NK-92 treated with Interleukin-12 subunit alpha and Interleukin-12 subunit beta, amount 100 ng/mL, for 24 hours (cell line): Measurements from ENCODE around the gene ZNF148.

ENCODE experiments used
- DNase-seq: peaks from one replicate; lab custom pipeline; 2025; lab: John Stamatoyannopoulos, UW

ZNF148 gene

DNA sequence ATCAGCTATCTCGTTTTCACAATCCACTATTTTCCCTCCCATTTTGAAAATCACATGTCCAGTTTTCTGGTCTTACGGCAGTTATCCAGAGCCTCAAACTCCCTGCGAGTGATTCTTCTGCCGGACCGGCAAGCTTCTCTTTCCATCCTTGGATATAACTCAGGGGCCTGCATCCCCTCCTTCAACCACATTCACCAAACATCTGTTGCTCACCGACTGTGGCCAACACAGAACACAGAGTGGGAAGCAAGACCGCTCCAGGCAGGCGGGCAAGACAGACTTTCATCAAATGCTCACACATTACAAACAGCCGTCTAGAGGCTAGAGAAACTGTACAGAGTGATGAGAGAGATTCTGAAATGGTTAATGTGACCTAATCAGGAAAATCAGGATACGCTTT lies 154.9 kb downstream of the ZNF148 start:
- DNase-seq = no peak

DNA sequence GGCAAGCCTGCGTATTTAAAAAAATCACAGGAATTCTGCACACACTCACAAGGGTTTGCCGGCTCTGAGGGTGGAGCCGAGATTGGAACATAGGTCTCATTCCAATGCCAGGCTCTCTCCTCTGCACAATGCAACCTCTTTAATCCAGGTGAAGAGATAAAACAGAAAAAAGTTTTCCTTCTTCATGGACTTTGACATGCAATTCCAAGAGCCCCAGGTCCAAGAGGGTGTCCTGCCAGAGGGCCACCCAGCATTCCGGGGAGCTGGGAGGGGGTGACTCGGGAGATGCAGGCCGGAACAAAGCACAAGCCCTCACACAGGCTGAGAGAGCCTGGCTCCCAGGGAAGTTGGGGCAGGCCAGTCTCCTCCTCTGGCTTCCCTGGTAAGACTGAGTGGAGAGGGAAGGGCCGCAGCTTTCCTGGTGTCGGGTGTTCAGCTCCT lies 155.8 kb downstream of the ZNF148 start:
- DNase-seq = no peak

DNA sequence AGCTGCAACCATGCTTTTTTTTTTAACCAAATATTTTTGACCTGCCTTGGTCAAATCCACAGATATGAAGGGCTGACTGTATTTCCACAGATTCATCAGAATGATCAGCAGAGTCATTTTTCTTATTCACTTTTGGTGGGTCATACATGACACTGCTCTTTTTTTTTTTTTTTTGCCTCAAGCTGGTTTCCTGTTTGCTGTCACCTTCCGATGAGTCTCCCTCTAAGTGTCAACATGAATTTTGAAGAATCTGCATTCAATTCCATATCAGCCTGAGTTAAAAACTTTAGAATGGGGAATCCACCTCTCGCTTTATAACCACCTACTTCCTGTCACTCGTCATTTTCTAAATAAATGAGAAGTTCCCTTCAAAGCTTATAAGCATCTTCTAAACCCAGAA lies 160.4 kb downstream of the ZNF148 start:
- no peak for DNase-seq

DNA sequence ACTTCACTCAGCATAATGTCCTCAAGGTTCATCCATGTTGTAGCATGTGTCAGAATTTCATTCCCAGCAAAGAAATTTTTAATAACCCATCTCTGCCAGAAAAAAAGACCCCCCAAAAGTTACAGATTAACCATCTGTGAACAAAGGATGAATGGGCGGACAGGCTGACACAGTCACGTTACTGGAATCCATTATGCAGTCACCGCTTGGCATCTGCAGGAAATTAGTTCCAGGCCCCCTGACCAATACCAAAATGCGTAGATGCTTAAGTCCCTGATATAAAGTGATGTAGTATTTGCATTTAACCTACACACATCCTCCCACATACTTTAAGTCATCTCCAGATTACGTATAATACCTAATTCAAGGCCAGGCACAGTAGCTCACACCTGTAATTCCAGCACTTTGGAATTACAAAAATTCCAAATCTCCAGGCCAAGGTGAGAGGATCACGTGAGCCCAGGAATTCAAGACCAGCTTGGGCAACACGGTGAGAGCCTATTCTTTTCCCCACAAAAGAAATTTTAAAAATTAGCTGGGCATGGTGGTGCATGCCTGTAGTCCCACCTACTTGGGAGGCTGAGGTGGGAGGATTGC lies 161.1 kb downstream of the ZNF148 start:
- DNase-seq = no peak

DNA sequence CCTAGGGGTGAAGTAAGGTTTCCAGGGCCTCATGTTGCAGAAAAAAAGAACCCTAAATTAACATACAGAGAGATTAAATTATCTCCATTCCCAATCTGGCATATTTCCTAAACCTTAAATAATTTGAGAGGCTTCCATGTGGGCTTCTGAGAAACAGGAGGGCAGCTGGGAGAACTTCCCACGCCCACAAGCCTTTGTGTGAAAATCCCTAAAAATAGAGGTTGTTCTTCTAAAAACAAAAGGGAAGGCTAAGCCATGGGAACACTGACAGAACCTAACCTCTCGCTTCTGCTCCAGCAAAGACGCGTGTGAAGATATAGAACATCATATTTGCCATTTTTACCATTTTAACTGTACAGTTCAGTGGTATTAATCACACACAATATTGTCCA lies 161.8 kb downstream of the ZNF148 start:
- DNase-seq = no peak

DNA sequence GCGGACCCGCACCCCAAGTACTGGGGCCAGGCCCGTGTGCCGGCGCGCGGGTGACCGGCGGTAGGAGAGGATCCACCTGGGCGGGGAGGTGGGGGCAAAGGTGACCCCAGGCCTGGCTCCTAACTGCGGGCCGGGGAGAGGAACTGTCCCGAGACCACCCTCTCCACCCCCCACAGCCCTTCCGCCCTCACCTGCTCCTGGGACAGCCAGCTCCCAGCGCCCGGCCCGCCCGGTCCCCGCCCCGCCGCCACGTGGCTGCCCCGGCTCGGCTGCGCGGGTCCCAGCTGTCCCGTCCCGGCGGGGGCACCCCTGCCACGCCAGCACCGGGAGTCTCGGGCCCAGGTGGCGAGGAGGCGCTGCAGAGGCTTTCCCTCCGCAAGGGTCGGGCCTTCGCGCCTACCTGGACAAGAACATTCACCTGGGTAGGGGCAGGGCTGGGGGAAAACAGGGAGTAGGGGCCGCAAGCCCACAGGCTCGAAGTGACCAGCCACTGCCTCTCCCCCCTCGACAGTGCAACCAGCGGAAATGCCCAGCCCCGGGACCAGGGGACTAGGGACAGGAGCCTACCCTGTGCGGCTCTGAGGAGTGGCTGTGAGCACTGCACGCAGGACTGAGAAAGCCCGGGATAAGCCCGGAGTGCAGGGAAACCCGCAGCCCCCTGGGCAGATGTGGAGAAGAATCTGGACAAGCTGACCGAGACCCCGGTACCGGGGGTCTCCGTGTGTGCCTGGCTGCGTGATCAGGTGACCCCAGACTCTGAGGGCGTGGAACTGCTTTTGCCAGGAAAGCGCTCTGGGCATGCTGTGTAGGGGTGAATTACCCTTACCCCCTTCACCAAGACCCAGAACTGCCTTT lies 162.4 kb downstream of the ZNF148 start, which contains the start of gene SLC12A8:
TSS of gene SLC12A8 (minus strand) at position 240 of the 855 bp plus-strand sequence. CDS start 1,399 bp downstream, outside the sequence.
- no peak for DNase-seq

DNA sequence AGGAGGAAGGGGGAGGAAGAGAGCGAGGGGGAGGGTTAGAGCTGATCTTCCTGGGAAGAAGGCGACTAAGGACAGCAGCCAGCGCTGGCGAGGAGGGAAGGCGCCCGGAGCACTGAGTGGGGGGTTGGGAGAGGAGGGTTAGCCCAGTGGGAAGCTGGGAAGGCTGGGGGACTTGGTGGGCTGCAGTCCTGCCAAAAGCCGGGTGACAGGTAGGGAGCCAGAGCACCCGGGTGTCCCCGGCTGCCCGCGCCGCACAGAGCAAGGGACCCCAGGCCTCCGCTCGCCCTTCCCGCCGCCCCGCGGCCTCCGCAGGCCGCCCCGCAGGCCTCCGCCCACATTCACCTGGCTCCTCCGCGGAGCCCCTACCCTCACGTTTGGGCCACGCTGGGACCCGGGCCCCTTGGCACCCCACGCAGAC lies 163.0 kb downstream of the ZNF148 start:
- DNase-seq = no peak

DNA sequence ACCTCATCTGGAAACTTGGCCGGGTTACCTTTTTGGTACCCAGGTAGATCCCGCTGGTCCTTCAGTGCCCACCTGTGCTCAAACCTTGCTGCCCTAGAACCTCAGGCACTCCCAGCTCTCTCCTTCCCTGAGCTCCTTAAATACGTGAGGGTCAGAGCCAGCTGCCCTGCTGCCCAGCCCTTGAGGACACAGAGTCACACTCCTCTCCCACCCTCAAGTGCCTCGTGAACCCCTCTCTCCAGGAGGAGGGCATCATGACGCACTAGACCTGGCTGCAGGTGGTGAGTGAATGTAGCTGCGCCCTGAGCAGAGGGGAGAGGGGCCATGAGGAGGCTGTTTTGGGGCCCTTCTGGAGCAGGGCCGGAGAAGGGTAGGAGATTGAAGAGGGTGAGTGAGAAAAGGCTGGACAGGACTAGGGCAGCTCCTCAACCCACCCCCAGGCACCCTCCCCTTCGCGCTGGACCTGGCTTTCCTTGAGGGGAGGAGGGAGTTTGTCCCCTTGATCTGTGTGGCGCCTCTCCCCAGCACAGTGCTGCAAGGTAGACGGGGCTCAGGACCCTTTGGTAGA lies 163.5 kb downstream of the ZNF148 start:
- DNase-seq = no peak

DNA sequence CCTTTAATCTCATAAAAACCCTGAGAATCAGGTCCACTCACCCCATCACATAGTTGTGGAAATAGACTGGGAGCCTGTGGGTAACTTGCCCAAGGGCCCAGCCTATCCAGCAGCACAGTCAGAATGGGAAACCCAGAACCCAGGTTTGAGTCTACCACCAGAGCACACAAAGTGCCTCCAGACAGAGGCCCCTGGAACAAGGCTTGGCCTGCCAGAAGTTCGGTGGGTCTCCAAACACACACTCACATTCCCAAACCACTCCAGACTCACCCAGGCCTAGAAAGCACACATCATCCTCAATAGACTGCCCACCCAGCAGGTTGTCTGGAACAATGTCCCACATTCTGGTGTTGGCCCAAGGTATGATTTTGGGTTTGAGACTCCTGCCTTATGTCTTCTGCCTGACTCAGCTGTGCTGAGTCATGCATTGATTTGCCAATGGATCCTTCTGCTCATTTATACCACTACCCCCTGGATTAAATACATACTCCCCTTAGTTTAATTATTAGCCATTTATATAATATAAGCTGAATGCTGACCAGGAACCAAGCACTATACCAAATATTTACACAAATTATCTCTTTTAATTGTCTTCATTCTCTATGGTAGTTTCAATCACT lies 167.1 kb downstream of the ZNF148 start:
- DNase-seq = no peak

DNA sequence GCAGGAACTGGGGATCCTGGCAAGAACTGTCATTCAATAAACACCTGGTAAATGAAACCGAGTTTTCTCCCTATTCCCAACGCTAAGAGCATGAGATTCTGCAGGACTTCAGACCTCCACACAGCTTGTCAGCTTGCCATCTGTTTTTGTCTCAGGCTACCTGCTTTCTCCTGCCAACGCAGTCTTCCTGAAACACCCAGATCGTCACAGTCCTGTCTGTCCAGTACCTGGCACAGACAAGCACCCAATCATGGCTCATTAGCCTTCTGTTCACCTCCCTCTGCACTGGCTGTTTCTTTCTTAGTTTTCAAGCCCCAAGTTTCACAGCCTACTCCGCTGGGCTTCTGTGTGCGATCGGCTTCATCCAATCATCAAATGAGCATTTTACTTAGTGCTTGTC lies 167.6 kb downstream of the ZNF148 start:
- no peak for DNase-seq

DNA sequence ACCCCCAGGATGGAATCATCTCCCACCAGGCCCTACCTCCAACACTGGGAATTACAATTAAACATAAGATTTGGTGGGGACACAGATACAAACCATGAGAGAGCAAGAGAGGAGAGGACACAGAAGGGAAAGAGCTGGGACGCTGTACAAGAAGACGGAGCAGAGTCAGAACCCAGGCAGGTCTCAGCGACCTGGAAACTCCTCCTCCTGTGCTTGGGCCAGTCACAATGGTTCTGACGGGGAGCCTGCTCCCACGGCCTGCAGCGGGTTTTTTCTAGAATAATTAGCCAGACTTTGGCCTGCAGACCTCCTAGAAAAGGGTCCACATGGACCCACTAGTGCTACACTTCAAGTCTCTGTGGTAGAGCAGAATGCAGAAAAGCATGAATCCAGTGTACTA lies 168.2 kb downstream of the ZNF148 start:
- no peak for DNase-seq

DNA sequence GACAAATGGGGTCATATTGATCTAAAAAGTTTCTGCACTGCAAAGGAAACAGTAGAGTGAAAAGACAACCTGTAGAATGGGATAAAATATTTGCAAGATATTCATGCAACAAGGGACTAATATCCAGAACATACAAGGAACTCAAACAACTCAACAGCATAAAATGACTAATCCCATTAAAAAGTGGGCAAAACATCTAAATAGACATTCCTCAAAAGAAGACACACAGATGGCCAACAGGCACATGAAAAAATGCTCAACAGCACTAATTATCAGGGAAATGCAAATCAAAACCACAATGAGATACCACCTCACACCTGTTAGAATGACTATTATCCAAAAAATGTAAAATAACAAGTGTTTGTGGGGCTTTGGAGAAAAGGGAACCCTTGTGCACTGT lies 171.4 kb downstream of the ZNF148 start:
- no peak for DNase-seq

DNA sequence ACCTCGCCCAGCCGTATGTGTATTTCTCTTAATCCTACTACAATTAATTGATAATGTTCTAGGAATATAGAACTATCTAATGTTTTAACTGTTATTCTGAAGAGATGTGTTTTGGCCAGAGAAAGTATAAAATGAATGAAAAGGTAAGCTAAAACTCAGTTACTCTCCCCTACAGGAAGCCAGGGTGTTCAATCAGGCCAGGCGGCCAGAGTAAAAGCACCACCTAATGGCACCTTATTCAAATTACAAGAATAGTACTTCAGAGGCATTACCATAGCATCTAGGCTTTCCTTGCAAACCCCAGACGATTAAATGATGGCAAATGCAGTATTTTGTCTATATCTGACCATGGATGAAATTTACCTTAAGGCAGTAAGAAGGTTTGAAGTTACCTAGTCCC lies 172.9 kb downstream of the ZNF148 start:
- DNase-seq = peak; percentile 18

DNA sequence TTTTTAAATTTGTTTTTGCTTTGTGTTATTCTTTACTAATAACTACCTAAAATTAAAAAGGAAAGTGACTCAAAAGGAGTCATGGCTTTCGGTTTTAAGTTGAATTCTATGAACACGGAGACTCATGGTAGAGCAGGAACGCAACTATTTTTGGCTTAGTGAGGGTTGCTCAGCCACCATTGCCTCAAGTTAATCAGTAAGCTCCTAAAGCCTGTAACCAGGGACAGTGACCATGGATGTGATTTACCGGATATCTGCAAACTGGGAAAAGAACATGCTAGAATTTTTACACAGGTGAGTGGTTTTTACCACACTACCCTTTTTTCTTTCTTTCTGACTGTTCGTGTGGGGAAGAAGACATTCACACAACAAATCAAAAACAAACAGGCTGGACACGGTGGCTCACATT lies 174.4 kb downstream of the ZNF148 start:
- no peak for DNase-seq

DNA sequence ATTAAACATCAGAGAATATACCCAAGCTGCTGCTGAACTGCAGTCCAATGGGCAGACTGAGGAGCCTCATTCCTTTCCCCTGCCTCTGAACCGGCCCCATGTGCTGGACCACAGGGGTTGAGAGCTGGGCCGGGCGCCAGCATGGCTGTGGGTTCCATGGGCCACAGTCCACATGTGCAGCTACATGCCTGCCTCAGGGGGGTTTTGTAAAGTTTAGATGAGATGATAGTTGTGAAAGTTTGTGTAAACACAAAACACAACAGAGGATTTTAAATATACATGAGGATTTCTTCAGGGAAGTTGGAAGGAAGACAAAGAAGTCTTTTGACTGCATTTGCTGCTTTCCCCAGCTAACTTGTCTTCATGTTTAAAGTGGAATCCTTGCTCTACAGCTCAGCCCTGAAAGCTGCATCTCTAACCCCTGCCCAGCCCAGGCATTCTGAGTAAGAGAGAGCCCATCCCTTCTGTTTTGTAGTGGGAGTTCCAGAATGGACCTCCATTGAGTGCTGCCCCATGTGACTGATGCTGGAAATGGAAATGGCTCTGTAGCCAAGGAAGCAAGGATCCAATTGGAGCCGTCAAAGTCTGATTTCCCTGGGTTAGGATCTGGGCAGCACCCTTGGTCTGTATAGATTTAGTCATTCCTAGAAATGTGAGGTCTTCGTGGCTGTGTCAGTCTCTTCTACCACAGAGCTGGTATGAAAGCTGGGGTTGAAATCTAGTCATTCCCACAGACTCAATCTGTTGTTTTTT lies 180.1 kb downstream of the ZNF148 start:
- DNase-seq = no peak

DNA sequence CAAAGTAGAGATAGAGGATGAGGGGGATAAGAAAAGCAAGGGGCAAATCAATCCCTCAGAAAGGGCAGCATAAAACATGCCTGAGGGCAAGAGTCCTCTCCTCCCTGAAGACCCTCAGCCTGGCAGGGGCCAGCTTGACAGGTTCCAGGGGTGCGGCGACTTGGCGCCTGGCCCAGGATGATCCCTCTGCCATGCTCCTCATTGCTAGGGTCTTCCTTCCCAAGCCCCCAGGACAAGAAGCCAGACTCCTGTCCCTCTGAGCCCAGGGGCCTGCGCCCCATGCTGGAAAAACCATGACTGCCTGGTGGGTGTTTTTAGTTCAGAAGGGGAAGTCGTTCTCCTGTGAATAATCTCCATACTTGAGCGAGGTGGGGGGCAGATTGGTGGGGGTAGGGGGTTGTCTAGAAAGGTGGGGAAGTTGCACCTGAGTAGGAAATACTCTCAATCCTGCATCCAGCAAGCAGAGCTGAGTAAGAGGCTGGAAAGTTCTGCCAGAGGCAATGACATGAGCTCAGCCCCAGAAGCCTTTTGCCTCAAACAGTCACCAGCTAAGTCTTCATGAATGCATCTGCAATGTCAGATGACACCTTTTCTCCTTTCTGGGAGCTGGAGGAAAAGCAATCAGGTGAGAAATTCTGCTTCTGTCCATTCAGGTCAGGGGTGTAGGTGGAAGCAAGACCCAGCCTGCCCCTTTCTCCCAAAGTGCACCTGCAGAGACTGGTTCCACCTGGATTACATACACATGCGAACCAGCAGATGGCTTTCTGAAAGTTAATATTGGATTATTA lies 180.9 kb downstream of the ZNF148 start:
- no peak for DNase-seq

DNA sequence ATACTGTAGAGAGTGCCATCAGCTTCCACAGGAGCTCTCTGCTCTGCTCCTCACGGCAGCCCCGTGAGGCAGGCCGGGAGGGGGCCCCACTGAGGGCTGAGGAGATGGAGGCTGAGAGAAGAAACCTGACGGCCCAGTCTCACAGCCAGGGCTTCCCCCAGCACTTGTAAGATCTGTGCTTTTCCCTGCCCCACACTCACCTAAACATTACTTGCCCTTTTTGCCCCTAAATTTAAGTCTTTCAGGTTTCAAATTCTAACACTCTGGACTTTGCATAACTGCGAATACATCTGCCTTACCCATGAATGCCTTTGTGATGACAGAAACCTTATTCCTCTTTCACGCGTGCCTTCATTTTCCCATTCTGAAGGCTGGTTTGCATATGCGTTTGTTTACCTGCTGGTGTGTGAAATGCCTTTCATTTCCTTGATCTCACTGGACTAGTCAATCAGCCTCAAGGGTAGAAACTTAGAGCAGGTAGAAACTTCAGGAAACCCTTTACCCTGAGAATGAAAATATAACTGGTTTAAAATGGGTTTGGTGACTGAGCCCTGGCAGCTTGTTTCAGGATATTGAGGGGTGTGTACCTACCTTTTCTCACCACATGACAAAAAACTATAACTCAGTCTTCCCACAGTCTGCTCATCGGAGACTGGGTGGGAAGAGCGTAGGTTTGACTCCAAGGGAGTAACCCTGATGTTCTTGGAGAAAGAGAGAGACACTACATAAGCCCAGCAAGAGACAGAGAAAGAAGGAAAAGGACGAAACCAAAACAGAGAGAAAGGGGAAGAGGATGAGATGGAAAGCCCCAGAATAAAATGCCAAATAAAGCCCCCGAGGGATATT lies 182.7 kb downstream of the ZNF148 start:
- DNase-seq = no peak

DNA sequence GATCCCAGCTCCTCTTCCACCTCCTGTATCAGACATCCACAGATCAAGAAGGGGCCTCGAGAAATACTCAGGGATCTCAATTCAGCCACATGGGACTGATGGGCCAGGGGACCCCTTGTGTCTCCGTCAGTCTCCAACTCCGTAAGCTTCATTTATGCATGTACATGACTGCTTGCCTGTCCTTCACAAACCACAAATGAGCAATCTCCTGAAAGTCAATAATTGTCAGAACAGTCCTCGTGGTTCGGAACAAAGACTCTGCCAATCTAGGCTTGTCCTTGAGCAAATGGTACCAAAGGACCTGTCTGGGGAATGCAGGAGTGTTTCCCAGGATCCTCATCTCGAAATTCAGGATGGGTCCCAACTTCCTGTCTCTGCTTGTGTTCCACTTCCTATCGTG lies 183.4 kb downstream of the ZNF148 start:
- DNase-seq = no peak

DNA sequence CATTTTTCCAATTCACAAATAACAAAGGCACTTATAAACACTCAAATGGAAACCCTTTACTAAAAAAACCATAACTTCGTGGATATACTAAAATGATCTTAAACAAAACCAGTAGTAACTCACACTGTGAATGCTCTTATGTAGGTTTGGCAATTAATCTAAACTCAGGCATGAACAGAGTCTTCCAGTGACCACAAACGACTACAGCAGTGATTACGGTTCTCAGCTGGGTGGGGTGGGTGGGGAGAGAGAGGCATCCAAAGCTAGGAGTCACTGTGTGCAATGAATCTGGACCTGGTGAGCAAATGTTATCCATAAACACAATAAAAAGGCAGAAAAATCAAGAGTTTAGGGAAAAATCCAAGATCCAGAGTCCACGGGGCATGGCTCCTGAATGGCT lies 183.9 kb downstream of the ZNF148 start:
- DNase-seq = no peak

DNA sequence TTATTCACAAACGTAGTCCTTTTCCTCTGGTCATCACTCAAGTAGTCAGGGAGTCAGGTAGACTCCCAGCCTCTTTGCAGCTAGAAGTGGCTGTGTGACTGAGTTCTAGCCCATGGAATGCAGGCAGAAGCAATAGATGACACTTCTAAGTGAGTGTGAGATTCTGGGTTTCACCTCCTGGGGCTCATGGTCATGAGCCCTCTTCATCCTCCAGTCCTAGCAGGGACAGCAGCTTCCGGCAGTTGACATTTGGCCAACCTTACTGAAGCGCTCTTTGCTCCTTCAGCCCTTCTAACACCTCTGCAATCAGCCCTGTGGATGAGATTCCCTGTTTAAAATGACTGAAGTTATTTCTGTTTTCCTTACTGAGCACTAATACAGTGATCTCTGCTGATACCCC lies 184.3 kb downstream of the ZNF148 start:
- DNase-seq = no peak
